Uterus (tissue), 4 donors: ENCODE measurements around the gene ZFP30. TPM values are rescaled to one million over a fixed set of nuclear protein-coding genes. Genes with fewer than 3 reads are reported as not detected.

ENCODE experiments used
- DNase-seq, 2 donors: peaks; one replicate each; pipeline ENCODE4 v3.0.0-alpha.2; 2019 to 2020
- H3K27ac ChIP-seq, 2 donors: fragments of 200-600 bp; sonication (generic); 1 replicate in 1 of 2; 2 replicates in 1 of 2; pipeline ENCODE4 v1.5.1; 2016 to 2018
- H3K27me3 ChIP-seq, 2 donors: fragments of 200-600 bp; sonication (generic); one replicate each; pipeline ENCODE4 v1.5.1; 2018 to 2019; ENCODE audit warnings: control low read depth in 1 of 2
- H3K36me3 ChIP-seq, 2 donors: fragments of 200-600 bp; sonication (generic); one replicate each; pipeline ENCODE4 v1.5.1; 2019; ENCODE audit warnings: control low read depth in 1 of 2
- H3K4me1 ChIP-seq, 2 donors: fragments of 200-600 bp; sonication (generic); one replicate each; pipeline ENCODE4 v1.5.1; 2018 to 2019; ENCODE audit warnings: control low read depth in 1 of 2
- H3K4me3 ChIP-seq, 2 donors: fragments of 200-600 bp; sonication (generic); 1 replicate in 1 of 2; 2 replicates in 1 of 2; pipeline ENCODE4 v1.5.1; 2018 to 2019; ENCODE audit warnings: mild to moderate bottlenecking in 1 of 2
- H3K9me3 ChIP-seq, 2 donors: fragments of 200-600 bp; sonication (generic); one replicate each; pipeline ENCODE4 v1.5.1; 2019; ENCODE audit warnings: control low read depth in 1 of 2
- CTCF ChIP-seq, 4 experiments: fragments of 200-600 bp in 2 of 4; fragments of 450-650 bp in 2 of 4; sonication (generic) in 2 of 4; IDR thresholded peaks; one replicate each; pipeline ENCODE4 v1.5.1; 2016 to 2019; ENCODE audit warnings: antibody characterized with exemption in 4 of 4, mild to moderate bottlenecking in 2 of 4, moderate library complexity in 1 of 4
- POLR2A ChIP-seq, 2 donors: fragments of 450-650 bp; IDR thresholded peaks; one replicate each; pipeline ENCODE4 v1.6.1; 2016; ENCODE audit warnings: antibody characterized with exemption in 2 of 2, mild to moderate bottlenecking in 1 of 2, moderate library complexity in 1 of 2
- intact Hi-C: fragments of 100-400 bp; cut with DNase I; formaldehyde crosslinking; loops from one replicate; pipeline ENCODE4 v1.15.1; 2023; ENCODE audit warnings: low total_unique reads
- total RNA-seq, 4 donors: library from RNA; depleted of rRNA in 3 of 4; stranded (reverse); fragments of >200 nt in 3 of 4; gene quantifications; one replicate each; pipeline versions ENCODE4 v1.1.0 to v1.2.4, GENCODE V29; 2014 to 2023
- donor health status: DM: yes; HTN: yes; CAD: no.

ZFP30 gene
- total RNA-seq, 4 donors from 2014 or later = 5.3 to 72.0 (median 25.5) TPM

- no peaks in the 10 kb centered on the region for H3K9me3 ChIP-seq
- intact Hi-C loops = no loop called here
- no peak for TF ChIP-seq CTCF (IDR thresholded peaks at IDR 0.05)
- no peak for TF ChIP-seq POLR2A (IDR thresholded peaks at IDR 0.05)
- H3K4me1 ChIP-seq = no peaks in the 10 kb centered on the region
- peak overlapping the region; percentile 65 to 89 for H3K4me3 ChIP-seq
- H3K36me3 ChIP-seq = no peaks in the 10 kb centered on the region
- H3K27ac ChIP-seq = peak overlapping the region; percentile 89 to 91
- no peak for DNase-seq
- H3K27me3 ChIP-seq = no peaks in the 10 kb centered on the region
Measured at GRCh38 chr19:37654629-37655300, 500 bp downstream of the ZFP30 start.

DNA sequence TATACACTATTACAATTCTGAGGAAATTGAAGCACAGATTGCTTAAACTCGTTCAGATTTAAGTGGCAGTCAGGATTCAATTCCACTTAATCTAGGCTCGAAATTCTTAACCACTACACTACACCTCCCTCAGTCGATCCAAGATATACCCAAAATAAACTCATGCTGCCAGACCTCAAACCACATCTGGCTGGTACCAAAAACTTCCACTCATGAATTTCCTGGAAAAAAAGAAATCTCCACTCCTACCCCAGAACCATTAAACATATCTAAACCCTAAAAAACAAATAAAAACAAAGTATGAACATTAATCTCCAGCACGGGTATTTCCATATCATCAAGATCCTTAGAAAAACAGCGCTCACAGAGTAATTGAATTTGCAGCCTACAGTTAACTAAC lies 1.1 kb downstream of the ZFP30 start:
- DNase-seq = no peak
- H3K4me1 ChIP-seq = no peaks in the 10 kb centered on the region
- no peaks in the 10 kb centered on the region for H3K36me3 ChIP-seq
- H3K27me3 ChIP-seq = no peaks in the 10 kb centered on the region
- H3K4me3 ChIP-seq = peak overlapping the region; percentile 65 to 89
- TF ChIP-seq CTCF (IDR thresholded peaks at IDR 0.05) = no peak
- TF ChIP-seq POLR2A (IDR thresholded peaks at IDR 0.05) = no peak
- H3K9me3 ChIP-seq = no peaks in the 10 kb centered on the region
- intact Hi-C loops = no loop called here
- peak overlapping the region; percentile 89 to 91 for H3K27ac ChIP-seq

GRCh38 chr19:37635076-37636056 lies 19.9 kb downstream of the ZFP30 start:
- intact Hi-C loops = no loop called here

GRCh38 chr19:37594982-37595382 lies 60.3 kb downstream of the ZFP30 start:
- TF ChIP-seq POLR2A (IDR thresholded peaks at IDR 0.05) (no peak), CTCF (IDR thresholded peaks at IDR 0.05) (no peak)
- Histone ChIP-seq H3K4me1 (no peaks in the 10 kb centered on the region), H3K27ac (peak overlapping the region; percentile 85 to 88), H3K9me3 (peaks cover 0 to 8% of the 10 kb centered on the region in 2 donors), H3K27me3 (no peaks in the 10 kb centered on the region), H3K4me3 (peak overlapping the region; percentile 70 to 74), H3K36me3 (no peaks in the 10 kb centered on the region)
- DNase-seq = peak; percentile 57
- intact Hi-C loops = no loop called here

More at GRCh38 chr19:37635076-37636056, 19.9 kb downstream of the ZFP30 start:
- Histone ChIP-seq H3K4me3 (no peak overlapping the region), H3K4me1 (no peaks in the 10 kb centered on the region), H3K9me3 (peaks cover 0 to 70% of the 10 kb centered on the region in 2 donors), H3K27me3 (no peaks in the 10 kb centered on the region), H3K27ac (no peak overlapping the region), H3K36me3 (no peaks in the 10 kb centered on the region)
- DNase-seq = no peak
- TF ChIP-seq CTCF (IDR thresholded peaks at IDR 0.05) (no peak), POLR2A (IDR thresholded peaks at IDR 0.05) (no peak)
